ENCODE results near the gene TAGAP. TPM values are rescaled to one million over a fixed set of nuclear protein-coding genes. Genes with fewer than 3 reads are reported as not detected.

The TAGAP gene
- total RNA-seq, 1 experiment from 2014 or later, result 0.13 TPM

DNA sequence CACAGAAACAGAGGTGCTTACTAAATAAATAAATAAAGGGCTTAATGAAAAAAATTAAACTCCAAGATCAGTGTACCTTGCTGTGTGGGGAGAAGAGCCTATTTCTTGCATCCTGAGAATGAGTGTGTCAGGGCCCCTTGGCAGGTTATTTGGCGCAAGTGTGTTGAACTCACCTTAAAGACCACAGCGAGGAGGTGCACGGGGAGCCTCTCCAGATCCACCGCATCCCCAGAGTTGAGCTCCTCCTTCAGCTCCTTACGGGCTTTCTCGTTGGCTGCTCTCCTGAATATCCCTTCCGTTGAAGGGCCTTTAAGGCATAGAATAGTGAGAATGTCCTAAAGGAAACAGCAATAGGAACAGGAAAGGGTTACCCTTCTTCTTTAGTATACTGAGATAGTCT lies 3.6 kb downstream of the TAGAP start:
- in situ Hi-C loops (cut with HindIII; ENCODE audit: low pct_unique_long_range_greater_than_20kb, low sequenced_read_pairs), result no loop called here
- no peaks in the 10 kb centered on the region for H3K9me3 ChIP-seq (ENCODE audit: control insufficient read depth, insufficient read depth, low read depth, low read length)
- no peak overlapping the region for H3K27ac ChIP-seq (ENCODE audit: low read length)
- CTCF ChIA-PET, result interaction anchor here (0.7 kb wide), 1 partner anchor 148 kb away, joined by 3 read pairs; no protein-coding TSS in a partner anchor
- TF ChIP-seq, protein P1, sequence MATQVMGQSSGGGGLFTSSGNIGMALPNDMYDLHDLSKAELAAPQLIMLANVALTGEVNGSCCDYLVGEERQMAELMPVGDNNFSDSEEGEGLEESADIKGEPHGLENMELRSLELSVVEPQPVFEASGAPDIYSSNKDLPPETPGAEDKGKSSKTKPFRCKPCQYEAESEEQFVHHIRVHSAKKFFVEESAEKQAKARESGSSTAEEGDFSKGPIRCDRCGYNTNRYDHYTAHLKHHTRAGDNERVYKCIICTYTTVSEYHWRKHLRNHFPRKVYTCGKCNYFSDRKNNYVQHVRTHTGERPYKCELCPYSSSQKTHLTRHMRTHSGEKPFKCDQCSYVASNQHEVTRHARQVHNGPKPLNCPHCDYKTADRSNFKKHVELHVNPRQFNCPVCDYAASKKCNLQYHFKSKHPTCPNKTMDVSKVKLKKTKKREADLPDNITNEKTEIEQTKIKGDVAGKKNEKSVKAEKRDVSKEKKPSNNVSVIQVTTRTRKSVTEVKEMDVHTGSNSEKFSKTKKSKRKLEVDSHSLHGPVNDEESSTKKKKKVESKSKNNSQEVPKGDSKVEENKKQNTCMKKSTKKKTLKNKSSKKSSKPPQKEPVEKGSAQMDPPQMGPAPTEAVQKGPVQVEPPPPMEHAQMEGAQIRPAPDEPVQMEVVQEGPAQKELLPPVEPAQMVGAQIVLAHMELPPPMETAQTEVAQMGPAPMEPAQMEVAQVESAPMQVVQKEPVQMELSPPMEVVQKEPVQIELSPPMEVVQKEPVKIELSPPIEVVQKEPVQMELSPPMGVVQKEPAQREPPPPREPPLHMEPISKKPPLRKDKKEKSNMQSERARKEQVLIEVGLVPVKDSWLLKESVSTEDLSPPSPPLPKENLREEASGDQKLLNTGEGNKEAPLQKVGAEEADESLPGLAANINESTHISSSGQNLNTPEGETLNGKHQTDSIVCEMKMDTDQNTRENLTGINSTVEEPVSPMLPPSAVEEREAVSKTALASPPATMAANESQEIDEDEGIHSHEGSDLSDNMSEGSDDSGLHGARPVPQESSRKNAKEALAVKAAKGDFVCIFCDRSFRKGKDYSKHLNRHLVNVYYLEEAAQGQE (IDR thresholded peaks at IDR 0.05; ENCODE audit: insufficient read depth in 1 of 2, low read depth in 2 of 2, low read length in 1 of 2), result no peak
- TF ChIP-seq POLR2AphosphoS5 (IDR thresholded peaks at IDR 0.05; ENCODE audit: low read depth, low read length), result no peak
- TF ChIP-seq SIN3A (IDR thresholded peaks at IDR 0.05; ENCODE audit: borderline replicate concordance, insufficient read depth, low read depth, low read length), result no peak
- TF ChIP-seq, protein P2, sequence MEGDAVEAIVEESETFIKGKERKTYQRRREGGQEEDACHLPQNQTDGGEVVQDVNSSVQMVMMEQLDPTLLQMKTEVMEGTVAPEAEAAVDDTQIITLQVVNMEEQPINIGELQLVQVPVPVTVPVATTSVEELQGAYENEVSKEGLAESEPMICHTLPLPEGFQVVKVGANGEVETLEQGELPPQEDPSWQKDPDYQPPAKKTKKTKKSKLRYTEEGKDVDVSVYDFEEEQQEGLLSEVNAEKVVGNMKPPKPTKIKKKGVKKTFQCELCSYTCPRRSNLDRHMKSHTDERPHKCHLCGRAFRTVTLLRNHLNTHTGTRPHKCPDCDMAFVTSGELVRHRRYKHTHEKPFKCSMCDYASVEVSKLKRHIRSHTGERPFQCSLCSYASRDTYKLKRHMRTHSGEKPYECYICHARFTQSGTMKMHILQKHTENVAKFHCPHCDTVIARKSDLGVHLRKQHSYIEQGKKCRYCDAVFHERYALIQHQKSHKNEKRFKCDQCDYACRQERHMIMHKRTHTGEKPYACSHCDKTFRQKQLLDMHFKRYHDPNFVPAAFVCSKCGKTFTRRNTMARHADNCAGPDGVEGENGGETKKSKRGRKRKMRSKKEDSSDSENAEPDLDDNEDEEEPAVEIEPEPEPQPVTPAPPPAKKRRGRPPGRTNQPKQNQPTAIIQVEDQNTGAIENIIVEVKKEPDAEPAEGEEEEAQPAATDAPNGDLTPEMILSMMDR (IDR thresholded peaks at IDR 0.05), result no peak
- no peak for TF ChIP-seq TCF7L2 (IDR thresholded peaks at IDR 0.05; ENCODE audit: low read depth, low read length)
- intact Hi-C loops (cut with micrococcal nuclease; ENCODE audit: unreplicated experiment), result loop anchor here (10.0 kb wide), 1 partner anchor 94 kb away; no protein-coding TSS in a partner anchor
- no peak for DNase-seq (ENCODE audit: low read depth, low spot score)
- H3K4me3 ChIP-seq (ENCODE audit: low read depth in 2 of 2, low read length in 2 of 2), result no peak overlapping the region
- no peak for ATAC-seq
- POLR2A ChIA-PET, result no interaction called here
- H3K27me3 ChIP-seq (ENCODE audit: control insufficient read depth, insufficient read depth, low read length), result peaks cover 24% of the 10 kb centered on the region
- no TSS peak for BruUV-seq (replicated peaks)
- no peaks in the 10 kb centered on the region for H3K36me3 ChIP-seq (ENCODE audit: control insufficient read depth, insufficient read depth, low read length)
- H3K4me1 ChIP-seq (ENCODE audit: control insufficient read depth, insufficient read depth, low read length), result no peaks in the 10 kb centered on the region

DNA sequence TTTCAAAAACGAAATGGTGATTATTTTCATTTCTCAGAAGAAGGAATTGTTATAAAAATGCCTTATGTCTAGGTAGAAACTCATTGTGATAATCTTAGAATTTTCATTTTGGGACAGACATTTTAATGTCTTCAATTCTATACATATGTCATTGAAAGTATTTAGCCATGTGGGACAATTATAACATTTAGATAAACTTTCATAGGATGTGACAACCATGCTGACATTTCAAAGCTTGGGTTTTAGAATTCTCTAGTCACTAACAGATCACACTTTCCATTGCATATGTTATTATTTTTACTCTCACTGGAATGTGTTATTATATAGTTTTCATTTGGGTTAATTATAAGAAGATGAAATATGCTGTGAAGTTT lies 4.9 kb downstream of the TAGAP start:
- Histone ChIP-seq H3K9me3 (ENCODE audit: control insufficient read depth, insufficient read depth, low read depth, low read length) (no peaks in the 10 kb centered on the region), H3K36me3 (ENCODE audit: control insufficient read depth, insufficient read depth, low read length) (no peaks in the 10 kb centered on the region), H3K27me3 (ENCODE audit: control insufficient read depth, insufficient read depth, low read length) (peaks cover 18% of the 10 kb centered on the region), H3K27ac (ENCODE audit: low read length) (no peak overlapping the region), H3K4me3 (ENCODE audit: low read depth in 2 of 2, low read length in 2 of 2) (no peak overlapping the region), H3K4me1 (ENCODE audit: control insufficient read depth, insufficient read depth, low read length) (no peaks in the 10 kb centered on the region)
- POLR2A ChIA-PET, result no interaction called here
- intact Hi-C loops (cut with micrococcal nuclease; ENCODE audit: unreplicated experiment), result loop anchor here (10.0 kb wide), 1 partner anchor 95 kb away; no protein-coding TSS in a partner anchor
- DNase-seq (ENCODE audit: low read depth, low spot score), result no peak
- in situ Hi-C loops (cut with HindIII; ENCODE audit: low pct_unique_long_range_greater_than_20kb, low sequenced_read_pairs), result no loop called here
- no peak for ATAC-seq
- TF ChIP-seq, protein P2 (IDR thresholded peaks at IDR 0.05), result no peak
- TF ChIP-seq, protein P1 (IDR thresholded peaks at IDR 0.05; ENCODE audit: insufficient read depth in 1 of 2, low read depth in 2 of 2, low read length in 1 of 2), result no peak
- TF ChIP-seq SIN3A (IDR thresholded peaks at IDR 0.05; ENCODE audit: borderline replicate concordance, insufficient read depth, low read depth, low read length), result no peak
- CTCF ChIA-PET, result no interaction called here
- BruUV-seq (replicated peaks), result no TSS peak
